Ishikawa (cell line): Measurements from ENCODE around the gene ATXN10.

ENCODE experiments used
- CEBPB ChIP-seq: IDR thresholded peaks from 2 replicates; pipeline ENCODE4 v1.6.1; 2012
- CREB1 ChIP-seq: IDR thresholded peaks from 2 replicates; pipeline ENCODE4 v1.6.1; 2012; ENCODE audit warnings: low read depth
- EGR1 ChIP-seq: IDR thresholded peaks from 2 replicates; pipeline ENCODE4 v1.6.1; 2012
- EP300 ChIP-seq: IDR thresholded peaks from 2 replicates; pipeline ENCODE4 v1.6.1; 2012; ENCODE audit warnings: borderline replicate concordance
- FOXM1 ChIP-seq: IDR thresholded peaks from 2 replicates; pipeline ENCODE4 v1.6.1; 2012; ENCODE audit warnings: low read depth, borderline replicate concordance
- MAX ChIP-seq: IDR thresholded peaks from 2 replicates; pipeline ENCODE4 v1.6.1; 2012
- NFIC ChIP-seq: IDR thresholded peaks from 2 replicates; pipeline ENCODE4 v1.6.1; 2012
- RAD21 ChIP-seq: IDR thresholded peaks from 2 replicates; pipeline ENCODE4 v1.6.1; 2012; ENCODE audit warnings: low read depth
- REST ChIP-seq: IDR thresholded peaks from 2 replicates; pipeline ENCODE4 v1.6.1; 2012; ENCODE audit warnings: low read depth, mild to moderate bottlenecking
- TAF1 ChIP-seq: IDR thresholded peaks from 2 replicates; pipeline ENCODE4 v1.6.1; 2012; ENCODE audit warnings: low read depth, mild to moderate bottlenecking
- TCF12 ChIP-seq: IDR thresholded peaks from 2 replicates; pipeline ENCODE4 v1.6.1; 2012; ENCODE audit warnings: low read depth
- TEAD4 ChIP-seq: IDR thresholded peaks from 2 replicates; pipeline ENCODE4 v1.6.1; 2012
- USF1 ChIP-seq: IDR thresholded peaks from 2 replicates; pipeline ENCODE4 v1.6.1; 2012
- YY1 ChIP-seq: IDR thresholded peaks from 2 replicates; pipeline ENCODE4 v1.6.1; 2012; ENCODE audit warnings: low read depth
- ZBTB7A ChIP-seq: IDR thresholded peaks from 2 replicates; pipeline ENCODE4 v1.6.1; 2012; ENCODE audit warnings: low read depth

ATXN10 gene

GRCh38 chr22:45631841-45632238 is 39.8 kb upstream of the ATXN10 start:
- TF ChIP-seq TAF1 (no peak), FOXM1 (no peak), EP300 (no peak), CREB1 (no peak), TEAD4 (no peak), CEBPB (no peak), MAX (no peak), USF1 (no peak), RAD21 (no peak), YY1 (no peak), ZBTB7A (no peak), NFIC (no peak), TCF12 (no peak), REST (no peak), EGR1 (no peak)

GRCh38 chr22:45632791-45633515 is 38.7 kb upstream of the ATXN10 start:
- TF ChIP-seq CEBPB (no peak), ZBTB7A (no peak), YY1 (no peak), EP300 (no peak), USF1 (no peak), RAD21 (no peak), TEAD4 (no peak), TAF1 (no peak), FOXM1 (no peak), REST (no peak), EGR1 (no peak), TCF12 (no peak), MAX (no peak), NFIC (no peak), CREB1 (no peak)

GRCh38 chr22:45636683-45637082 is 35.0 kb upstream of the ATXN10 start:
- TF ChIP-seq MAX (no peak), YY1 (no peak), ZBTB7A (no peak), CREB1 (no peak), TAF1 (no peak), REST (no peak), FOXM1 (no peak), TCF12 (no peak), EGR1 (no peak), CEBPB (no peak)

GRCh38 chr22:45638197-45638596 is 33.4 kb upstream of the ATXN10 start:
- no peak for TF ChIP-seq TAF1
- no peak for TF ChIP-seq TCF12
- TF ChIP-seq CREB1 = no peak
- no peak for TF ChIP-seq RAD21
- no peak for TF ChIP-seq EP300
- no peak for TF ChIP-seq NFIC
- no peak for TF ChIP-seq USF1
- no peak for TF ChIP-seq EGR1
- no peak for TF ChIP-seq CEBPB
- no peak for TF ChIP-seq FOXM1
- no peak for TF ChIP-seq TEAD4
- no peak for TF ChIP-seq MAX
- no peak for TF ChIP-seq ZBTB7A
- TF ChIP-seq REST = no peak
